Natural killer cell treated with Interleukin-12 subunit alpha and Interleukin-12 subunit beta and Interleukin-15 and Interleukin-18, amount 100 ng/mL, for 72 hours (primary cell): ENCODE results near the gene ATXN7. TPM values are rescaled to one million over a fixed set of nuclear protein-coding genes. Genes with fewer than 3 reads are reported as not detected.

Experiments used
- ATAC-seq, 2 donors: fragments of 150-1000 bp; cut with Tn5 transposase in 1 of 2; sonication (Bioruptor Pico), chemical (Tn5 transposase) in 1 of 2; 2 replicates each; pipeline ENCODE4 v1.10.0; 2021
- DNase-seq: peaks from one replicate; pipeline ENCODE4 v3.0.0; 2022; ENCODE audit warnings: low spot score
- H3K27ac Mint-ChIP-seq, 2 donors: 1 replicate in 1 of 2; 2 replicates in 1 of 2; pipeline ENCODE4 v1.8.0; 2022; ENCODE audit warnings: mixed read lengths in 2 of 2, mild to moderate bottlenecking in 1 of 2, moderate library complexity in 1 of 2
- H3K27me3 Mint-ChIP-seq, 2 donors: 1 replicate in 1 of 2; 2 replicates in 1 of 2; pipeline ENCODE4 v1.8.0; 2022; ENCODE audit warnings: mixed read lengths in 2 of 2
- H3K36me3 Mint-ChIP-seq: one replicate; pipeline ENCODE4 v1.8.0; 2022; ENCODE audit warnings: mixed read lengths
- H3K4me1 Mint-ChIP-seq, 2 donors: 1 replicate in 1 of 2; 2 replicates in 1 of 2; pipeline ENCODE4 v1.8.0; 2022; ENCODE audit warnings: low read depth in 2 of 2, mixed read lengths in 2 of 2, mild to moderate bottlenecking in 1 of 2
- H3K4me3 Mint-ChIP-seq: one replicate; pipeline ENCODE4 v1.8.0; 2022; ENCODE audit warnings: mixed read lengths
- H3K9me3 Mint-ChIP-seq: 2 replicates; pipeline ENCODE4 v1.8.0; 2022; ENCODE audit warnings: mixed read lengths
- total RNA-seq, 2 donors: library from RNA; stranded (reverse); gene quantifications; one replicate each; pipeline ENCODE4 v1.2.3, GENCODE V29; 2022

Gene ATXN7
- total RNA-seq, 2 donors from 2014 or later: 96.5 to 101 TPM

DNA sequence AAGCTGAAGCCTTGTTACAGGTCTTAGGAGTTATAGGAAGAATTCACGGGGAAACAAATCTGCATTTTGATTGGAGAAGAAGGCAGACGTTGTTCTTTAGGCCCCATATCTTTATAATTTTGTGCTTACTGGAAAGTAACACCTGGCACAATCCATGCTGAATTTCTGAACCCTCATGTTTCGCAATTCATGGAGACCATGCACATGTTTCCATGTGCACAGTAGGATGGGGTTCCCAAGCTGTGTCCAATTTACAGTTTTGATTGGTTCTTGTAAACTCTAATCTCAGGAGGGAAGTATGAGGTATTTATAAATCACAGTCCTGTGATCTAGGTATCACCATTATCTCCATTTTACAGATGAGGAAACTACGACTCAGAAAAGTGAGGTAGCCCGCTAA lies 56.3 kb downstream of the ATXN7 start:
- H3K4me1 Mint-ChIP-seq: peaks cover 40 to 47% of the 10 kb centered on the region in 2 donors
- DNase-seq: no peak
- ATAC-seq: no peak
- peaks cover 39% of the 10 kb centered on the region for H3K36me3 Mint-ChIP-seq
- no peaks in the 10 kb centered on the region for H3K27me3 Mint-ChIP-seq
- no peak overlapping the region for H3K27ac Mint-ChIP-seq
- H3K4me3 Mint-ChIP-seq: no peak overlapping the region
- no peaks in the 10 kb centered on the region for H3K9me3 Mint-ChIP-seq

DNA sequence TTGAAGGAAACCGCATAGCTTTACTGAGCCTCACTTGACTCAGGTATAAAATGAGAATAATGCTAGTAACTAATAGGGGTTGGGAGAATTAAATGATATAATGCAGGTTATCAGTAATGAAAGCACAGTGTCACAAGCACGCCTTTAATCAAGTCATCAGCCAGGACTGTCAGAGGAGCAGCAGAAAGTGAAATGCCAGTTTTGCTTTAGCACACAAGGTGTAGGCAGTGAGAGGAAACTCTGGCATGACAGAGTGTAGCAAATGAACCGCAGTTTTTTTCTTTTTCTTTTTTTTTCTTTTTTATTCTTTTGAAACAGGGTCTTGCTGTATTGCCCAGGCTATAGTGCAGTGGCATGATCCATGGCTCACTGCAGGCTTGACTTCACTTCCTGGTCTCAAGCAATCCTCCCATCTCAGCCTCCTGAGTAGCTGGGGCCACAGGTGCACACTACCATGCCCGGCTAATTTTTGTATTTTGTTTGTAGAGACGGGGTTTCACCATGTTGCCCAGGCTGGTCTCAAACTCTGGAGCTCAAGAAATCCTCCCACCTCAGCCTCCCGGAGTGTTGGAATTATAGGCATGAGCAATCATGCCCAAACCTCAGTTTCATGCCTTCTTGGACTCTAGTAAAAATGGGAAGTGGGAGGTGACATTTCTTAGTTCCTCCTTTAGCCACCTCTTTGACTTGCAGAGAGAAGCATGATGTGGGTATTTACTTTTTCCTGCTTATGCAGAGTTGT lies 58.2 kb downstream of the ATXN7 start:
- no peak for DNase-seq
- Mint-ChIP-seq H3K4me1 (peaks cover 46 to 57% of the 10 kb centered on the region in 2 donors), H3K27ac (peak overlapping the region; percentile 11 to 28), H3K9me3 (no peaks in the 10 kb centered on the region), H3K4me3 (no peak overlapping the region), H3K27me3 (no peaks in the 10 kb centered on the region), H3K36me3 (peaks cover 43% of the 10 kb centered on the region)
- ATAC-seq: no peak

DNA sequence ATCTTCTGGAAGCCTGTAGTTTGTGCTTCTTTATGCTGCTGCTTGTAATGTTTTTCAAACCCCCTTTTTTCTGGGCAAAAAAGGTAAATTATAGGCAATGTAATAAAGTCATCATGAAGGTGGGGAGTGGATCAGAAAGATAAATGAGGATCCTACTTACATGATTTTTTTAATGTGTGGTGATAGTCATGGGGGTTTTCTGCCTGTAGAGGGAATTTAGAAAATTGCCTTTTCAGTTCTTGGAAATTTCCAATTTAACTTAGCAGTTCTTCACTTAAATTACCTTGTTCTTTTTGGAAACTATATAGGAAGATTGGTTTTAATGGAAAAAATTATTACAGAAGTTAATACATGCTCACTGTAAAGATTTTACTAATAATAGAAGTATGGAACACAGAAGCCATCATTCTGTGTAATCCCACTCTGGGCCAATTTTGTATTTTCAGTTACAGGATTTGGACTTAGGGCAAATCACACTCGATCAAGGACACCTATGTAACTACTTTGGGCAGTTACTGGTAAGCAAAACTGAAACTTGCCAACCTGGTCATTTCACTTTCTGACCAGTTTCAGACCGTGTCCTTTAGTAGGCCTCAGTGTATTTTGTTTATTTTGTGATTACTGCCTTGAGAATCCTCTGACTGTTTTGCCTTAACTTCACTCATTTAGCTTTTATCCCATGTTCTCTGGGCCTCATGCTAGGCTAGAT lies 59.0 kb downstream of the ATXN7 start:
- ATAC-seq (no peak), DNase-seq (no peak)
- no peaks in the 10 kb centered on the region for H3K27me3 Mint-ChIP-seq
- H3K4me3 Mint-ChIP-seq: no peak overlapping the region
- peaks cover 48 to 61% of the 10 kb centered on the region in 2 donors for H3K4me1 Mint-ChIP-seq
- peaks cover 38% of the 10 kb centered on the region for H3K36me3 Mint-ChIP-seq
- H3K9me3 Mint-ChIP-seq: no peaks in the 10 kb centered on the region
- H3K27ac Mint-ChIP-seq: peak overlapping the region; percentile 28 to 38

DNA sequence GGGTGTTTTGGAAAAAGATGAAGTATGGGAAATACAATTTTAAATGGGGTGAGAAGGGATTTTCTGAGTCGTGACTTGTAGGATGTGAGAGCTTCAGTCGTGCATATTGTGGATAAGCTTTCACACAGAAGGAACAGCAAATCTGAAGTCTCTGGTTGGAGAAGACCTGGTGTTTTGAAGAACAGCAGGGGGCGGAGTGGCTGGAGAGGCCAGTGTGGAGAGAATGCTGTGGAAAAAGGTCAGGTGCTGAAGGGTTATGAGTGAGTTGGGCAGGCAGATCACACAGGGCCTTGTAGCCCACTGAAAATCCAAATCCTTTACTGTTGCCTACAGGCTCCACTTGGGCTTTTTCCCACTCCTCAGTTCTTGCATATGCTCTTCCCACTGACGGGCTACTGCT lies 62.6 kb downstream of the ATXN7 start:
- Mint-ChIP-seq H3K9me3 (no peaks in the 10 kb centered on the region), H3K4me1 (peaks cover 49 to 52% of the 10 kb centered on the region in 2 donors), H3K36me3 (peaks cover 27% of the 10 kb centered on the region), H3K27ac (peak overlapping the region in 1 of 2 donors; percentile 50), H3K4me3 (no peak overlapping the region), H3K27me3 (no peaks in the 10 kb centered on the region)
- DNase-seq: no peak
- ATAC-seq: no peak

- peak overlapping the region; percentile 46 to 50 for H3K27ac Mint-ChIP-seq
- H3K4me1 Mint-ChIP-seq: peaks cover 55 to 60% of the 10 kb centered on the region in 2 donors
- H3K4me3 Mint-ChIP-seq: no peak overlapping the region
Observed at GRCh38 chr3:63927422-63928280, 64.0 kb downstream of the ATXN7 start.

DNA sequence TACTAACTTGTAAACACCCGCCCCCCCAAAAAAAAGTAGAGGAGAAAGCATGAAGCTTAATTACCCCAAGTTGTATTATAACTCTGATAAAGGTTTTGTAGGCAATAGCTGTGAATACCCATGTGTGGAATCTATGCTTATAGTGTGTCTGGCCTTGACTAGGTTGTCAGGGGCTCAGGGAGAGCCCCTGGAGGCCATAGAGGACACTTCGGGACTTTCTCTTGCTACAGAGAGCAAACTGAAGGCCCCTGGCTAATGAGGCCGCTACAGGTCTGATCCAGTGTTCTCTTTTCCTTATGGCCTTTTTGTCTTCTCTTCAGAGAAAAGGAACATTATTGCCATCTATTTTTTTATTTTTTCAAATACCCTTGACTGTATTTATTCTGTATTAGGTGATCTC lies 67.6 kb downstream of the ATXN7 start:
- no peak overlapping the region for H3K4me3 Mint-ChIP-seq
- H3K4me1 Mint-ChIP-seq: peaks cover 64% of the 10 kb centered on the region in 2 donors
- DNase-seq (no peak), ATAC-seq (no peak)
- H3K36me3 Mint-ChIP-seq: peaks cover 1% of the 10 kb centered on the region
- H3K27me3 Mint-ChIP-seq: no peaks in the 10 kb centered on the region
- peak overlapping the region; percentile 96 to 99 for H3K27ac Mint-ChIP-seq
- H3K9me3 Mint-ChIP-seq: no peaks in the 10 kb centered on the region

More at GRCh38 chr3:63927422-63928280, 64.0 kb downstream of the ATXN7 start:
- no peaks in the 10 kb centered on the region for H3K9me3 Mint-ChIP-seq
- ATAC-seq: no peak
- H3K36me3 Mint-ChIP-seq: peaks cover 23% of the 10 kb centered on the region
- no peak for DNase-seq
- no peaks in the 10 kb centered on the region for H3K27me3 Mint-ChIP-seq

DNA sequence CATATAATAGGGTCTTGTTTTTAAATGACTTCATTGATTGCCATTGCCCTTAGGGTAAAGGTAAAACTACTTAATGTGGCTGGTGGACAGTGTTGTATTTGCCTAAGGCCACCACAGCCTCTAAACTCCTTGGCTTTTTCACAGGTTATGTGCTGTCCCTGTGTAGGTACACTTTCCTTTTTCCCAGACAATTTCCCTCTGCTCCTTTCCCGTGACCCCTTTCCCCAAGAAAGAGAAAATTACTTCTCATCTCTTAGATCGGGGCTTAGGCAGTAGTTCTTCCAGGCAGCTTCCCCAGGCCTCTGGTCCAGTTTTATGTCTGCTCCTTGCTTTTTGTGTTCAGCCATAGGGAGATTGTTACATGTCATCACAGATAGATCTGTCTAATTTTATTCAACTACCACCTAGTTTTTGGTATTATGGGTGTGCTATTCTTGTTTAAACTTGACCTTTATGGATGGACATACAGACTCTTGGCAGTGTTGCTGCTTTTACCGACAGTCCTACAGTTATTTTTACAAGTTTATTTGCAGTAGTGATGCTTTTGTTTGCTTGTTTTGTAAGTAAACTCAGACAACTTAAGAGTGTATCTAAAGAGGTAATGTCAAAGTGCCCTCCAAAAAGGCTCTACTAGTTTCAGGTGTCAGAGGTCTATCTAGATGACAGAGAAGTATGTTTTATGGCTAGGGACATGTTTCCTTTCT lies 69.0 kb downstream of the ATXN7 start:
- peaks cover 69% of the 10 kb centered on the region in 2 donors for H3K4me1 Mint-ChIP-seq
- DNase-seq (no peak), ATAC-seq (no peak)
- H3K27ac Mint-ChIP-seq: peak overlapping the region; percentile 96 to 99
- H3K36me3 Mint-ChIP-seq: no peaks in the 10 kb centered on the region
- H3K4me3 Mint-ChIP-seq: peak overlapping the region; percentile 92
- H3K9me3 Mint-ChIP-seq: no peaks in the 10 kb centered on the region
- H3K27me3 Mint-ChIP-seq: no peaks in the 10 kb centered on the region

DNA sequence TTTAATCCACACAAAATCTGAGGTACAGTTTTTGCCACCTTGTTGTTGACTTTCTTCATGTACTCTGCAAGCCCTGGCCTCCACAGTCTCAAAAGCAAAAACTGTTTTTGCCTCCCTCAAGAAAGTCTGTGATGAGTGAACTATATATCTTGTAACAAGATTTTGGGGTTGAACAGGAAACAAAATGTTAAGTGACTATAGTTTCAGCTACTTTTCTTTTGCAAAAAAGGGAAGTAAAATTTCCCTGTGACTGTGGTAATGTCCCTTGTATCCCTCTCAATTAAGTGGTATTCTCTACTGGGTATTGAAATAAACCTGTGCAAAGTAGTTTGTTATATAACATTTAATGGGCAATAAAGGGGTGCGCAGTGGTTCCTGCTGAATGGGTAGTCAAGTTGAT lies 69.8 kb downstream of the ATXN7 start:
- Mint-ChIP-seq H3K36me3 (no peaks in the 10 kb centered on the region), H3K4me1 (peaks cover 75% of the 10 kb centered on the region in 2 donors), H3K4me3 (peak overlapping the region; percentile 92), H3K9me3 (no peaks in the 10 kb centered on the region), H3K27me3 (no peaks in the 10 kb centered on the region), H3K27ac (peak overlapping the region; percentile 96 to 99)
- DNase-seq: no peak
- no peak for ATAC-seq

DNA sequence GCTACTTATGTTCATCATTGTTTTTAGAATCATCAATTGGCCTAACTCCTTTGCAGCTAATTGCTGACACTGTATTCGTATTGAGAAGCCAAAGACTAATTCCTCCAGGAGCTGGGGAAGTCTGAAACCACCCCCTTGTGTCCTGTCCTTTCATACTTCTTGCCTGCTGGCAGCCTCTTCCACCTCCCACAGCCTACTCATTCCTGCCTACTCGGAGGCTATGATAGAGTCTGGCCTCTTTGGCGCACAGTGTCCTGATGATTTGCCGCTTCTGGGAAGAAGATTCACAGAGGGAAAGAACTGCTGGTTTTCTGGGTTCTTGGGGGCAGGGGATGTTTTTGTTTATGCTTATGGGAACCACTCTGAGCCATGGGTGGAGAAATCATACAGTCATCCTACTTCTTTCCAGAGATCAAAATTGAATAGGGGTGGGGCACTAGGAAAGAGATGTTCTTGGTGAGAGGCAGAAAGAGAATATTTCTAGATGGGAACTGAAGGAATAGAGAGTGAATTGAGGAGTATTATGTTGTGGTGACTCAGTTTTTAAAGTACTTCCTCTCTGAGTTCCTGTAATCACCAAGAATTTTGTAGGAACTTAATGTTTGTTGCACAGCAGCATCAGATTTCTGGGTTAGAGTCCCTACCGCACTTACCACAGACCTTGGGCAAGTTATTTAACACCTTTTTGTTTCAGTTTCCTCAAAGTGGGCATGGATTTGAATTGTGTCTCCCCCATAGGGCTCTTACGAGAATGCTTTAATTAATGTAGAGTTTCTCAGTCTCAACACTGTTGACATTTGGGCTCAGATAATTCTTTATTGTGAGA lies 70.6 kb downstream of the ATXN7 start:
- DNase-seq: peak; percentile 82
- ATAC-seq: peak; percentile 84 to 88
- H3K4me1 Mint-ChIP-seq: peaks cover 76 to 81% of the 10 kb centered on the region in 2 donors

DNA sequence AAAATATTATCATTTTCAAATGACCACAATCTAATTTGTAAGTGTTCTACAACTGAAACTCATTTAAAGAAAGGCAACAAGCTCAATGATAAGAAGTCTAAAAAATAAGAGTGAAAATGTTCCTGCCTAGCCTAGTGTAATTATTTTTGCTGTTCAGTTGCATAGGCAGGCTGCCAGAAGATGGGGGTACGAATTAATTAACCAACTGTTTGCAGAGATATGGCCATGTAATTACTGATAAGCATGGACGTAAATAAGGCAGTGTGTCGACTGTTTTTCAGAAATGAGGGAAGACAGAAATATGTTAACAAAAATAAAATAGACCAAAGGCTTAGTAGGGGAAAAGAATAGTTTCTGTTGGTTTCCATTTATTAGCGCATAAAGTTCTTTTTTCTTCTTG lies 73.3 kb downstream of the ATXN7 start:
- no peaks in the 10 kb centered on the region for H3K27me3 Mint-ChIP-seq
- no peak for ATAC-seq
- peaks cover 87 to 94% of the 10 kb centered on the region in 2 donors for H3K4me1 Mint-ChIP-seq
- H3K27ac Mint-ChIP-seq: peak overlapping the region; percentile 54 to 99
- DNase-seq: no peak
- no peaks in the 10 kb centered on the region for H3K36me3 Mint-ChIP-seq
- H3K9me3 Mint-ChIP-seq: no peaks in the 10 kb centered on the region
- peak overlapping the region; percentile 69 for H3K4me3 Mint-ChIP-seq

More for the DNA sequence above, 70.6 kb downstream of the ATXN7 start:
- H3K9me3 Mint-ChIP-seq: no peaks in the 10 kb centered on the region
- H3K27ac Mint-ChIP-seq: peak overlapping the region; percentile 96 to 99
- no peaks in the 10 kb centered on the region for H3K27me3 Mint-ChIP-seq
- no peaks in the 10 kb centered on the region for H3K36me3 Mint-ChIP-seq
- H3K4me3 Mint-ChIP-seq: peak overlapping the region; percentile 92

DNA sequence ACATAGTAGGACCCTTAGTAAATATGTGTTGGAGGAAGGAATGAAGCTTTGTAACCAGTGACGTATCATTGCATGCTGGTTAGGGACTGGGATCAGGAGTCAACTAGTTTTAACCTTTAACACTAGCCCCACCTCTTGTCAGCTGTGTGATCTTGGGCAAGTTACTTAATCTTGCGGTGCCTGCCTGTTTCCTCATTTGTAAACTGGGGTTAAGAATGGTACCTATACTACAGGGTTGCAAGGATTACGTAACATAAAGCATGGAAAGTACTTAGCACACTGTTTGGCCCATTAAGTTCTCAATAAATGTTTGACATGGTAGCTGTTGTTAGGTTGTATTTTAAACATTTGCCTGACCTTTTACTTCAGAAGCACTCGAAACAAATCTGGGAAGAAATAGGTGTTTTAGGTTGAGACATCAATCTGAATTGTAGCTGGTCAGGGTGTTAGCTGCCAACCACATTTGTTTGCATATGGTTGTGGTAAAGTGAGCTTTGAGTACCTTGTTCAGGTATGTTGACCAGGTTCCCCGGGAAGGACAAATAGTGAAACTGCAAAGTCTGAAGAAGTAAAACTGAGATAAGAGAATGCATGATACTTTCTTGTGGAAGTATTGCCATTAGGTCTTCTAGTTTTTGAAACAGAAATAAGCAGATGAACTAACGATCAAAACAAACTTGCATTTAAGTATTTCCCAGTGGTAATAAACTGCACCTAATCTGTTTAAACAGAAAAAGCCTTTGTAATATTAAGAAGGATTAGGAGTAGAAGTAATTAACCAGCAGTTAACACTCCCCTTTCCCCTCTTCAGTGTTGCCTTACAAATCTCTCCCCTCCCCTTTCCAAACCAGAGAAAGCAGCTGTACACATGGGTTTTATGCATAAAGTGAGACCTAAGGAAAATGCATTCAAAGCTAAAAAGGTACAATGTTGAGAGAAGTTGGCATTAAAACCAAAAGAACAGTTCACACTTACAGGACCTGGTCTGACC lies 74.3 kb downstream of the ATXN7 start:
- peak overlapping the region; percentile 69 for H3K4me3 Mint-ChIP-seq
- H3K9me3 Mint-ChIP-seq: no peaks in the 10 kb centered on the region
- no peaks in the 10 kb centered on the region for H3K27me3 Mint-ChIP-seq
- ATAC-seq (peak; percentile 70 to 75), DNase-seq (peak; percentile 69)
- H3K4me1 Mint-ChIP-seq: peaks cover 85 to 90% of the 10 kb centered on the region in 2 donors
- no peaks in the 10 kb centered on the region for H3K36me3 Mint-ChIP-seq
- peak overlapping the region; percentile 54 to 99 for H3K27ac Mint-ChIP-seq

DNA sequence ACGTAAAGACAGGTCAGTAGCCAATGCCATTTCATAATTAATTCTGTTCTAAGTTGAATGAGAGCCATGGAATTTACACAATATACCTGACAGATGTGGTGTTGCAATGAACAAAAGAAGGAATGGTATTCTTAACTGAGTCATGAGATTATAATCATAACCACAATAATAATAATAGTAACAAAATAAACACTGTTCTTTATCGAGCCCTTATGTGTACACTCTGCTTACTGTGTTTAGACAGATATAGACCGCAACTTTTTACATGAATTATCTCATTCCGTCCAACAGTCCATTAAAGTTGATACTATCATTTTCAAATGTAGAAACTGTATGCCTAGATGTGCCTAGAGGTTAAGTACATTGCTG lies 76.7 kb downstream of the ATXN7 start:
- Mint-ChIP-seq H3K4me1 (peaks cover 79 to 82% of the 10 kb centered on the region in 2 donors), H3K4me3 (peak overlapping the region; percentile 82), H3K9me3 (no peaks in the 10 kb centered on the region), H3K36me3 (no peaks in the 10 kb centered on the region), H3K27ac (peak overlapping the region; percentile 54 to 76), H3K27me3 (no peaks in the 10 kb centered on the region)
- DNase-seq: no peak
- ATAC-seq: peak in 1 of 2 donors; percentile 43
